ENCODE measurements around the gene PCDH1.
"Not testable (repeated sequence)": the region's sequence is repeated elsewhere in the genome, so short reads cannot be mapped to it uniquely, and the experiment has no call there.

The PCDH1 gene

GRCh38 chr5:141902015-141902814 is 24.0 kb upstream of the PCDH1 start:
- DNase-seq (ENCODE audit: extremely low read depth in 1 of 2, low read depth in 1 of 2): no peak

- no peak for DNase-seq (ENCODE audit: extremely low read depth in 1 of 2, low read depth in 1 of 2)
Observed at GRCh38 chr5:141898448-141899049, 20.3 kb upstream of the PCDH1 start.

GRCh38 chr5:141897425-141897824 is 19.2 kb upstream of the PCDH1 start:
- no peak for DNase-seq (ENCODE audit: extremely low read depth in 1 of 2, low read depth in 1 of 2)

GRCh38 chr5:141890429-141890828 is 12.2 kb upstream of the PCDH1 start:
- not testable (repeated sequence) for DNase-seq (ENCODE audit: extremely low read depth in 1 of 2, low read depth in 1 of 2)

GRCh38 chr5:141889282-141889871 is 11.2 kb upstream of the PCDH1 start:
- no peak for DNase-seq (ENCODE audit: extremely low read depth in 1 of 2, low read depth in 1 of 2)

GRCh38 chr5:141883892-141884318 is 5.7 kb upstream of the PCDH1 start:
- DNase-seq (ENCODE audit: extremely low read depth in 1 of 2, low read depth in 1 of 2): no peak

- DNase-seq (ENCODE audit: extremely low read depth in 1 of 2, low read depth in 1 of 2): no peak
Observed at GRCh38 chr5:141883184-141883891, 5.1 kb upstream of the PCDH1 start.

GRCh38 chr5:141882594-141883183 is 4.5 kb upstream of the PCDH1 start:
- DNase-seq (ENCODE audit: extremely low read depth in 1 of 2, low read depth in 1 of 2): no peak

- DNase-seq (ENCODE audit: extremely low read depth in 1 of 2, low read depth in 1 of 2): no peak
Observed at GRCh38 chr5:141881886-141882285, 3.7 kb upstream of the PCDH1 start.

- DNase-seq (ENCODE audit: extremely low read depth in 1 of 2, low read depth in 1 of 2): no peak
Observed at GRCh38 chr5:141880961-141881801, 3.0 kb upstream of the PCDH1 start.

- DNase-seq (ENCODE audit: extremely low read depth in 1 of 2, low read depth in 1 of 2): no peak
Observed at GRCh38 chr5:141879941-141880738, 1.9 kb upstream of the PCDH1 start.

GRCh38 chr5:141879426-141879759 is 1.2 kb upstream of the PCDH1 start:
- DNase-seq (ENCODE audit: extremely low read depth in 1 of 2, low read depth in 1 of 2): no peak

- peak; percentile 78 to 80 for DNase-seq (ENCODE audit: extremely low read depth in 1 of 2, low read depth in 1 of 2)
Observed at GRCh38 chr5:141878711-141879425, 658 bp upstream of the PCDH1 start.

GRCh38 chr5:141877356-141878185 is 639 bp downstream of the PCDH1 start:
- DNase-seq (ENCODE audit: extremely low read depth in 1 of 2, low read depth in 1 of 2): no peak

GRCh38 chr5:141876628-141877355 is 1.4 kb downstream of the PCDH1 start:
- no peak for DNase-seq (ENCODE audit: extremely low read depth in 1 of 2, low read depth in 1 of 2)

- DNase-seq (ENCODE audit: extremely low read depth in 1 of 2, low read depth in 1 of 2): no peak
Observed at GRCh38 chr5:141875795-141876627, 2.2 kb downstream of the PCDH1 start.
